HS-27A (cell line): Measurements from ENCODE around the gene ANKEF1.
"Not testable (repeated sequence)": the region's sequence is repeated elsewhere in the genome, so short reads cannot be mapped to it uniquely, and the experiment has no call there.

Experiments used
- DNase-seq: peaks from one replicate; pipeline ENCODE4 v3.0.0-alpha.2; 2012; ENCODE audit warnings: low read depth, missing footprints

The ANKEF1 gene

GRCh38 chr20:10034717-10035571, at the start of gene ANKEF1:
Gene ANKEF1, plus strand, starts transcription at chr20:10034987. Its CDS starts 3,315 bp downstream, at chr20:10038302.
- peak; percentile 3 for DNase-seq

GRCh38 chr20:9985281-9985680, 49.5 kb upstream of the ANKEF1 start:
- DNase-seq = no peak

GRCh38 chr20:9985773-9986172, 49.0 kb upstream of the ANKEF1 start:
- no peak for DNase-seq

GRCh38 chr20:9989066-9989724, 45.6 kb upstream of the ANKEF1 start:
- DNase-seq = no peak

- DNase-seq = no peak
Measured at GRCh38 chr20:9993137-9993536, 41.6 kb upstream of the ANKEF1 start.

- no peak for DNase-seq
Measured at GRCh38 chr20:9994676-9995075, 40.1 kb upstream of the ANKEF1 start.

- DNase-seq = no peak
Measured at GRCh38 chr20:9995510-9996272, 39.1 kb upstream of the ANKEF1 start.

GRCh38 chr20:9996944-9997343, 37.8 kb upstream of the ANKEF1 start:
- DNase-seq = no peak

GRCh38 chr20:9999645-10000044, 35.1 kb upstream of the ANKEF1 start:
- DNase-seq = no peak

- no peak for DNase-seq
Measured at GRCh38 chr20:10002866-10003265, 31.9 kb upstream of the ANKEF1 start.

GRCh38 chr20:10004900-10005299, 29.9 kb upstream of the ANKEF1 start:
- DNase-seq = no peak

GRCh38 chr20:10005885-10006284, 28.9 kb upstream of the ANKEF1 start:
- DNase-seq = no peak

GRCh38 chr20:10006447-10007090, 28.2 kb upstream of the ANKEF1 start:
- DNase-seq = no peak

GRCh38 chr20:10007158-10007557, 27.6 kb upstream of the ANKEF1 start:
- no peak for DNase-seq

GRCh38 chr20:10007747-10008146, 27.0 kb upstream of the ANKEF1 start:
- DNase-seq = no peak

- no peak for DNase-seq
Measured at GRCh38 chr20:10012464-10012863, 22.3 kb upstream of the ANKEF1 start.

GRCh38 chr20:10014431-10014830, 20.4 kb upstream of the ANKEF1 start:
- DNase-seq = no peak

- DNase-seq = no peak
Measured at GRCh38 chr20:10020937-10021336, 13.8 kb upstream of the ANKEF1 start.

- DNase-seq = no peak
Measured at GRCh38 chr20:10022625-10023024, 12.2 kb upstream of the ANKEF1 start.

GRCh38 chr20:10023911-10024310, 10.9 kb upstream of the ANKEF1 start:
- no peak for DNase-seq

GRCh38 chr20:10031451-10032215, 3.2 kb upstream of the ANKEF1 start:
- not testable (repeated sequence) for DNase-seq
